Smooth muscle cell (in vitro differentiated cells): Measurements from ENCODE around the gene KRT79. TPM values are rescaled to one million over a fixed set of nuclear protein-coding genes. Genes with fewer than 3 reads are reported as not detected.

Source experiments
- DNase-seq: peaks from one replicate; lab custom pipeline; 2025; ENCODE audit not compliant: unreplicated experiment; lab: John Stamatoyannopoulos, UW
- H2AFZ ChIP-seq: fragments of 200-600 bp; sonication (generic); 2 replicates; pipeline ENCODE4 v1.6.0; 2016; ENCODE audit warnings: antibody characterized with exemption, low read depth, mild to moderate bottlenecking
- H3F3A ChIP-seq: fragments of 200-600 bp; sonication (generic); 2 replicates; pipeline ENCODE4 v1.6.0; 2017; ENCODE audit warnings: antibody characterized with exemption, low read depth
- H3K27ac ChIP-seq: fragments of 200-600 bp; sonication (generic); 2 replicates; pipeline ENCODE4 v1.5.1; 2016; ENCODE audit warnings: low read depth, mild to moderate bottlenecking
- H3K27me3 ChIP-seq: fragments of 200-600 bp; sonication (generic); 2 replicates; pipeline ENCODE4 v1.6.1; 2016; ENCODE audit warnings: low read depth, mild to moderate bottlenecking
- H3K36me3 ChIP-seq: fragments of 200-600 bp; sonication (generic); 2 replicates; pipeline ENCODE4 v1.5.1; 2016; ENCODE audit warnings: low read depth
- H3K4me1 ChIP-seq: fragments of 200-600 bp; sonication (generic); 2 replicates; pipeline ENCODE4 v1.5.1; 2016; ENCODE audit warnings: low read depth
- H3K4me2 ChIP-seq: fragments of 200-600 bp; sonication (generic); 2 replicates; pipeline ENCODE4 v1.6.0; 2016; ENCODE audit warnings: mild to moderate bottlenecking
- H3K4me3 ChIP-seq: fragments of 200-600 bp; sonication (generic); 2 replicates; pipeline ENCODE4 v1.5.1; 2016; ENCODE audit warnings: mild to moderate bottlenecking
- H3K79me2 ChIP-seq: fragments of 200-600 bp; sonication (generic); 2 replicates; pipeline ENCODE4 v1.6.0; 2016; ENCODE audit warnings: low read depth, mild to moderate bottlenecking
- H3K9ac ChIP-seq: fragments of 200-600 bp; sonication (generic); 2 replicates; pipeline ENCODE4 v1.6.0; 2016; ENCODE audit warnings: low read depth
- H3K9me3 ChIP-seq: fragments of 200-600 bp; sonication (generic); replicated peaks from 2 replicates; pipeline ENCODE4 v1.5.1; 2016; ENCODE audit warnings: low read depth
- H4K20me1 ChIP-seq: fragments of 200-600 bp; sonication (generic); 2 replicates; pipeline ENCODE4 v1.6.0; 2016; ENCODE audit warnings: low read depth
- WGBS: methylation state at CpG from one replicate; pipeline ENCODE4 v1.1.7; 2016; ENCODE audit warnings: low lambda C conversion rate; 5-methylcytosine and 5-hydroxymethylcytosine counted together
- polyA plus RNA-seq: library from polyadenylated mRNA; unstranded; fragments of >200 nt; fragmentation: Nextera tagmentation; extraction: Ambion mirVana; gene quantifications from 2 replicates; pipeline ENCODE4 v1.2.1, GENCODE V29; 2016
- total RNA-seq: library from RNA; depleted of rRNA; stranded (reverse); fragments of >200 nt; gene quantifications from 2 replicates; pipeline ENCODE4 v1.2.3, GENCODE V29; 2014
- TF ChIP-seq, protein P1 (sequence below): fragments of 200-600 bp; sonication (generic); IDR thresholded peaks from 2 replicates; pipeline ENCODE4 v1.5.1; 2017; ENCODE audit warnings: borderline replicate concordance, mild to moderate bottlenecking, antibody characterized with exemption; ENCODE audit not compliant: insufficient read depth, poor library complexity, severe bottlenecking

The KRT79 gene
- total and polyA plus RNA-seq, 2 experiments from 2014 or later: 3.4 to 4.1 TPM

- H3K4me2 ChIP-seq: no peak overlapping the region
- H2AFZ ChIP-seq: no peak overlapping the region
- H3K27ac ChIP-seq: no peak overlapping the region
- no peaks in the 10 kb centered on the region for H3K9me3 ChIP-seq
- H3K4me3 ChIP-seq: no peak overlapping the region
- no peak for DNase-seq
- WGBS: 76% methylated on average over 9 of the region's 9 CpGs
- no peaks in the 10 kb centered on the region for H3F3A ChIP-seq
- no peaks in the 10 kb centered on the region for H3K79me2 ChIP-seq
- no peaks in the 10 kb centered on the region for H3K36me3 ChIP-seq
- H4K20me1 ChIP-seq: no peaks in the 10 kb centered on the region
- H3K9ac ChIP-seq: no peak overlapping the region
- peaks cover 12% of the 10 kb centered on the region for H3K27me3 ChIP-seq
- H3K4me1 ChIP-seq: peaks cover 24% of the 10 kb centered on the region
- TF ChIP-seq, protein P1, sequence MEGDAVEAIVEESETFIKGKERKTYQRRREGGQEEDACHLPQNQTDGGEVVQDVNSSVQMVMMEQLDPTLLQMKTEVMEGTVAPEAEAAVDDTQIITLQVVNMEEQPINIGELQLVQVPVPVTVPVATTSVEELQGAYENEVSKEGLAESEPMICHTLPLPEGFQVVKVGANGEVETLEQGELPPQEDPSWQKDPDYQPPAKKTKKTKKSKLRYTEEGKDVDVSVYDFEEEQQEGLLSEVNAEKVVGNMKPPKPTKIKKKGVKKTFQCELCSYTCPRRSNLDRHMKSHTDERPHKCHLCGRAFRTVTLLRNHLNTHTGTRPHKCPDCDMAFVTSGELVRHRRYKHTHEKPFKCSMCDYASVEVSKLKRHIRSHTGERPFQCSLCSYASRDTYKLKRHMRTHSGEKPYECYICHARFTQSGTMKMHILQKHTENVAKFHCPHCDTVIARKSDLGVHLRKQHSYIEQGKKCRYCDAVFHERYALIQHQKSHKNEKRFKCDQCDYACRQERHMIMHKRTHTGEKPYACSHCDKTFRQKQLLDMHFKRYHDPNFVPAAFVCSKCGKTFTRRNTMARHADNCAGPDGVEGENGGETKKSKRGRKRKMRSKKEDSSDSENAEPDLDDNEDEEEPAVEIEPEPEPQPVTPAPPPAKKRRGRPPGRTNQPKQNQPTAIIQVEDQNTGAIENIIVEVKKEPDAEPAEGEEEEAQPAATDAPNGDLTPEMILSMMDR: no peak
Observed at GRCh38 chr12:52815676-52816588, 18.2 kb downstream of the KRT79 start.

DNA sequence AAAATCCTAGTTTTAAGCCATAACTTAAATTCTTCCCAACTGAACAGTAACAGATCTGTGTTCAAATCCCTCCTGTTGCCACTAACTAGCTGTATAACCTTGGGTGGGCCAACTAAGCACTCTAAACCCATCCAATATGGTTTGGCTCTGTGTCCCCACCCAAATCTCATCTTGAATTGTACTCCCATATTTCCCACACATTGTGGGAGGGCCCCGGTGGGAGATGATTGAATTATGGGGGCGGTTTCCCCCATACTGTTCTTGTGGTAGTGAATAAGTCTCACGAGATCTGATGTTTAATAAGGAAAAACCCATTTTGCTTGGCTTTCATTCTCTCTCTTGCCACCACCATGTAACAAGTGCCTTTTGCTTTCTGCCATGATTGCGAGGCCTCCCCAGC, 18.9 kb downstream of the KRT79 start:
- 97% methylated on average over 4 of the region's 4 CpGs for WGBS
- no peak overlapping the region for H3K4me2 ChIP-seq
- H2AFZ ChIP-seq: no peak overlapping the region

GRCh38 chr12:52814710-52815155, 19.4 kb downstream of the KRT79 start:
- Histone ChIP-seq H3K36me3 (no peaks in the 10 kb centered on the region), H3K79me2 (no peaks in the 10 kb centered on the region), H3K9me3 (no peaks in the 10 kb centered on the region), H2AFZ (no peak overlapping the region), H3K9ac (no peak overlapping the region), H3K27me3 (peaks cover 17% of the 10 kb centered on the region), H3K27ac (no peak overlapping the region), H3F3A (no peaks in the 10 kb centered on the region), H4K20me1 (no peaks in the 10 kb centered on the region), H3K4me1 (peaks cover 18% of the 10 kb centered on the region), H3K4me2 (no peak overlapping the region), H3K4me3 (no peak overlapping the region)
- no peak for DNase-seq
- WGBS: 72% methylated on average over 4 of the region's 4 CpGs
- TF ChIP-seq, protein P1: no peak

More for the DNA sequence above, 18.9 kb downstream of the KRT79 start:
- no peaks in the 10 kb centered on the region for H3F3A ChIP-seq
- no peaks in the 10 kb centered on the region for H3K79me2 ChIP-seq
- peaks cover 17% of the 10 kb centered on the region for H3K27me3 ChIP-seq
- peaks cover 23% of the 10 kb centered on the region for H3K4me1 ChIP-seq
- no peak overlapping the region for H3K9ac ChIP-seq
- H4K20me1 ChIP-seq: no peaks in the 10 kb centered on the region
- no peak overlapping the region for H3K27ac ChIP-seq
- no peaks in the 10 kb centered on the region for H3K9me3 ChIP-seq
- TF ChIP-seq, protein P1: no peak
- H3K4me3 ChIP-seq: no peak overlapping the region
- DNase-seq: no peak
- H3K36me3 ChIP-seq: no peaks in the 10 kb centered on the region
